ENCODE results near the gene AP4M1.

Gene AP4M1

GRCh38 chr7:100101016-100101862 is at the start of gene AP4M1, which contains the start of gene MCM7:
Gene AP4M1, plus strand, starts transcription at chr7:100101643. Its CDS starts 72 bp downstream, at chr7:100101715.
Gene MCM7, minus strand, starts transcription at chr7:100101397. Its CDS starts 103 bp downstream, at chr7:100101294.
- peak; percentile 97 to 98 for DNase-seq (ENCODE audit: low read depth in 2 of 2)

- no peak for DNase-seq (ENCODE audit: low read depth in 2 of 2)
Observed at GRCh38 chr7:100053215-100053614, 48.2 kb upstream of the AP4M1 start.

- no peak for DNase-seq (ENCODE audit: low read depth in 2 of 2)
Observed at GRCh38 chr7:100057006-100057405, 44.4 kb upstream of the AP4M1 start.

- DNase-seq (ENCODE audit: low read depth in 2 of 2): no peak
Observed at GRCh38 chr7:100059251-100059739, 42.1 kb upstream of the AP4M1 start.

- no peak for DNase-seq (ENCODE audit: low read depth in 2 of 2)
Observed at GRCh38 chr7:100061518-100062193, 39.8 kb upstream of the AP4M1 start.

GRCh38 chr7:100063376-100063775 is 38.1 kb upstream of the AP4M1 start:
- no peak for DNase-seq (ENCODE audit: low read depth in 2 of 2)

- no peak for DNase-seq (ENCODE audit: low read depth in 2 of 2)
Observed at GRCh38 chr7:100064162-100064561, 37.3 kb upstream of the AP4M1 start.

- no peak for DNase-seq (ENCODE audit: low read depth in 2 of 2)
Observed at GRCh38 chr7:100065452-100066186, 35.8 kb upstream of the AP4M1 start.

GRCh38 chr7:100066953-100067352 is 34.5 kb upstream of the AP4M1 start:
- DNase-seq (ENCODE audit: low read depth in 2 of 2): no peak

- DNase-seq (ENCODE audit: low read depth in 2 of 2): no peak
Observed at GRCh38 chr7:100069991-100070390, 31.5 kb upstream of the AP4M1 start.

GRCh38 chr7:100071018-100071723 is 30.3 kb upstream of the AP4M1 start:
- no peak for DNase-seq (ENCODE audit: low read depth in 2 of 2)

GRCh38 chr7:100072462-100072861 is 29.0 kb upstream of the AP4M1 start:
- no peak for DNase-seq (ENCODE audit: low read depth in 2 of 2)

GRCh38 chr7:100074841-100075240 is 26.6 kb upstream of the AP4M1 start:
- no peak for DNase-seq (ENCODE audit: low read depth in 2 of 2)

- DNase-seq (ENCODE audit: low read depth in 2 of 2): no peak
Observed at GRCh38 chr7:100075418-100075817, 26.0 kb upstream of the AP4M1 start.

- DNase-seq (ENCODE audit: low read depth in 2 of 2): no peak
Observed at GRCh38 chr7:100077205-100077604, 24.2 kb upstream of the AP4M1 start.

GRCh38 chr7:100079024-100079560 is 22.4 kb upstream of the AP4M1 start:
- DNase-seq (ENCODE audit: low read depth in 2 of 2): no peak

- DNase-seq (ENCODE audit: low read depth in 2 of 2): no peak
Observed at GRCh38 chr7:100080907-100081534, 20.4 kb upstream of the AP4M1 start.

GRCh38 chr7:100081535-100082102 is 19.8 kb upstream of the AP4M1 start, which contains the start of gene ZNF3:
Gene ZNF3, minus strand, starts transcription at chr7:100081723. Its CDS starts 4,366 bp downstream, at chr7:100077357.
- peak; percentile 98 for DNase-seq (ENCODE audit: low read depth in 2 of 2)

- DNase-seq (ENCODE audit: low read depth in 2 of 2): no peak
Observed at GRCh38 chr7:100082978-100083377, 18.5 kb upstream of the AP4M1 start.

- no peak for DNase-seq (ENCODE audit: low read depth in 2 of 2)
Observed at GRCh38 chr7:100085515-100085914, 15.9 kb upstream of the AP4M1 start.

Data from stimulated activated CD4-positive, alpha-beta T cell treated with anti-CD3 and anti-CD28 coated beads, Interleukin-15, amount 100 ng/mL, for 48 hours (primary cell).